NCI-H446 treated with DMSO at 0.1 percent for 48 hours (cell line): Measurements from ENCODE around the gene NEDD4L.
"Not testable (repeated sequence)": the region's sequence is repeated elsewhere in the genome, so short reads cannot be mapped to it uniquely, and the experiment has no call there.

Source experiments
- DNase-seq: peaks from one replicate; lab custom pipeline; 2025; lab: John Stamatoyannopoulos, UW

The NEDD4L gene

GRCh38 chr18:58026857-58027256 lies 17.2 kb upstream of the NEDD4L start:
- DNase-seq, result no peak

DNA sequence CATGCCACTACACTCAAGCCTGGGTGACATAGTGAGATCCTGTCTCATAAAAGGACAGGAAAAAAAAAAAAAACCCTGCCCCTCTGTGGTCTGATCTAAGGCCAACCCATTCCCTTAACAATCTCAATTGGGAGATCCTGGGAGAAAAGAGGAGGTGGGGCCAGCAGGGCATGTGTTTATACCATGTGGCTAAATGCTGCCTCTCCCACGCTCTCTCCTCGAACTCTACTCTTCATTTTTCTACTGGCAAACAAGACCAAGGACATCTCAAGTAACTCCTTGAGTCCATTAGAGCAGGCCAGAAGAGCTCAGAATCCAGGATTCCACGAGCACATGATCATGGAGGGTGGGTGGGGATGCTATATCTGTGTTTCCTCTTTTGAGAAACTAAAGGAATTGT lies 16.7 kb upstream of the NEDD4L start:
- no peak for DNase-seq

DNA sequence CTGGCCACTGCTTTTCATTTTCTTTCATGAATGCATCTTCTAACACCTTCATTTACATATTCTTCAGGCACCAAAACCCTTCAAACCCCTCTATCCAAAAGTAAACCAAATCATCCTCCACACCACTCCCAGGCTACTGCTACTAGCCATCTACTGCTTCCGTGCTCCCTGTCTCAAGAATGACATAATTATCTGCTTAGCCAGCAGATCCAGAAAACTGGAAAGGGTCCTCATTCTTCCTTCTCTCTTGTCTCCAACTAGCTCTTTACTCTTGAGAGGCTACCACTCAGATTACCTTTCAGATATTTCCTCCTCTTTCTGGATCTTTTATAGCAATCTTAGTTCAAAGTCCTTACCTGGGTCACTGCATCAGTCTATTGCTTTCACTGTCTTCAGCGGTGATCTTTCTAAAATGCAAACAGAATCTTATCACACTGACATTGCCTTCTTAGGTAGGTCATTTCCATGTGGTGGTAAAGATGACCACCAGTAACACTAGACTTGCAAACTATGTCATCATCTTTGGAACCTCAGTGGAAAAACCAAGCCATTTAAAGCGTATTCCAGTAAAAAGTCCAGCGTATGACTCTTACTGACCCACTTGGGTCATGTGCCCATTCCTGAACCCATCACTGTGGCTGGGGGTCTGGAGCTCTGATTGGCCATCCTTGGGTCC lies 15.8 kb upstream of the NEDD4L start:
- DNase-seq, result no peak

- DNase-seq, result no peak
These were observed 11.8 kb upstream of the NEDD4L start for GRCh38 chr18:58032233-58032632.

GRCh38 chr18:58033216-58033615 lies 10.8 kb upstream of the NEDD4L start:
- no peak for DNase-seq

GRCh38 chr18:58034370-58034769 lies 9.7 kb upstream of the NEDD4L start:
- DNase-seq, result no peak

DNA sequence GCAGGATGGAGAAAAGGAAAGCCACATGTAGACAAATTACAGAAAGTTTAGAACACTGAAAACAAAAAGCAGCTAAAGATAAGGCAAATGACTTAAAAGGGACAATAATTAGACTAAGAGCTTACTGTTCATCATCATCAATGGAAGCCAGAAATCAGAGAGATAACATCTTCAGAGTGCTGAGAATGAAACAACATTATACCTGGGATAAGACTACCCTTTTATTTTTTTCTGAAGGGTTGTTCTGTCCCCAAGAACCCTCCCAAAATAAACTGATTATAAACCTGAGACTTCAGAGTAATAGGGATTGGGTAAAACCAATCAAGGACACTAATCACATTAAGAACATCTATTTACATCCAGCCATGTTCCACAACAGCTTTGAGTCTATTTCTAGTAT lies 6.9 kb upstream of the NEDD4L start:
- DNase-seq, result no peak

GRCh38 chr18:58038063-58038462 lies 6.0 kb upstream of the NEDD4L start:
- no peak for DNase-seq

GRCh38 chr18:58041633-58042032 lies 2.4 kb upstream of the NEDD4L start:
- no peak for DNase-seq

- no peak for DNase-seq
These were observed 1.1 kb upstream of the NEDD4L start for GRCh38 chr18:58042826-58043490.

DNA sequence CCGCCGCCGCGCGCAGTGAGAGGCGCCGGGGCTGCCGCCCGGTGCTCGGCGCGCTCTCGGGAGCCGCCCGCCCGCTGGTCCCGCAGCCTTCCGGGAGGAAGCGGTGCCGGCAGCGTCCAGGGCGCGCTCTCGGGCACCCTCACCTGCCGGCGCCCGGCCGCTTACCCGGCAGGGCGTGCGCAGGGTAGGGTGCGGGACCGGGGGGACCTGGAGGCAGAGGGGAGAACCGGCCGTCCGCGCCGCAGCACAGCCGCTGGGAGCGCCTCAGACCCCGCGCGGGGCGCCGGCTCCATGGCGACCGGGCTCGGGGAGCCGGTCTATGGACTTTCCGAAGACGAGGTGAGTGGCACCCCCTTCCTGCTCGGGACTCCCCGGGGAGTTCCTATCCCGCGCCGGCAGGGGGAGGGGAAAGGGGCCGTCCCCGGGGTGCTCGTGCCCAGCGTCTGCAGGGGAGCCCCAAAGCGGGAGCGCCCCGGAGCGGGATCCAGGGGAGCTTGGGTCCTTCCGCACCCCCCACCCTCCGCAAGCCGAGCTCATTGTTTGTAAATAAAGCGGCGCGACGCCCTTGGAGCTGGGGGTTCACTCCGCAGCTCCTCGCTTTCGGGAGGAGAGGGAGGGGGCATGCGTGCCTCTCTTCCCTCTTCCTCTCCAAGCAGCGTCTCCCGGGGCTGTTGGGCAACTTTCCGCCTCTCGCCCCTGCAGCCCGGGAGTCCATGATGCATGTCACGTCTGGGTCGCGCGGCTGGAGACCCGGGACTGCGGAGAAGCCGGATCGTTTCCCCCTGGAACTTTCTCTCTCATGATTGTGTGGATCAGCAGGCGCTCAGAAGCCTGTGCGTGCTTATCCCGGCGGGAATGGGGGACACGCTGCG lies 580 bp downstream of the NEDD4L start:
- DNase-seq, result no peak

GRCh38 chr18:58045242-58046092 lies 1.4 kb downstream of the NEDD4L start:
- no peak for DNase-seq

DNA sequence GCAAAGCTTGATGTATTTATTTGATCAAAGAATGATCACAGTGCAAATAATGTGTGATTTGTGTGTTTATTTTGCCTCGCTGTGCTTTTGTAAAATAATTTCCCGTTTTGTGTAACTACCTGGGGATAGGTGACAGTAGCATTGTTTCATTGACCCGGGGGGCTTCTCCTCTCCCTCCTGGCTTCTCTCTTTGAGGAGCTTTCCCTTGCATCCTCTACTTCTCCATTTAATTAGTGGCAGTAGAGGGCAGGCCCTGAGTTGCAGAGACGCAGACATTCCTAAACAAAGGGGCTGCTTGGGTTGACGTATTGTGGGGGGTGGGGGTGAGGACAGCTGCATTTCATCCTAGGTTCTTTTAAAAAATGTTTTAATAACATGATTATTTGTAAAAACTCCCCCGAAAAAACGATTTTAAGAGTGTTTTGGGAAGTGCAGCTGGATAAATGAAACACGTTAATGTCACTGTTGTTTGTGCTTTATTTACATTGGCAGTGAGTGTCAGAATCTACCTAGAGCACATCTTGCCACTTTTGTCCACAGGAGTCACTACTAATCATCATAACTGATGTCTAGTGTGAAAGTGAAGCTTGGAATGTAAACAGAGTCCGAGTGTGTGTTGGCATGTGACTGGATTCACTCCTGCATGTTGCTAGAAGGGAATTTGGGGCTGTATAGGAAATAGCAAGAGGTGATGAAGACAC lies 2.2 kb downstream of the NEDD4L start:
- DNase-seq, result no peak

GRCh38 chr18:58046794-58047555 lies 2.9 kb downstream of the NEDD4L start:
- DNase-seq, result no peak

- DNase-seq, result no peak
These were observed 3.5 kb downstream of the NEDD4L start for GRCh38 chr18:58047556-58047882.

DNA sequence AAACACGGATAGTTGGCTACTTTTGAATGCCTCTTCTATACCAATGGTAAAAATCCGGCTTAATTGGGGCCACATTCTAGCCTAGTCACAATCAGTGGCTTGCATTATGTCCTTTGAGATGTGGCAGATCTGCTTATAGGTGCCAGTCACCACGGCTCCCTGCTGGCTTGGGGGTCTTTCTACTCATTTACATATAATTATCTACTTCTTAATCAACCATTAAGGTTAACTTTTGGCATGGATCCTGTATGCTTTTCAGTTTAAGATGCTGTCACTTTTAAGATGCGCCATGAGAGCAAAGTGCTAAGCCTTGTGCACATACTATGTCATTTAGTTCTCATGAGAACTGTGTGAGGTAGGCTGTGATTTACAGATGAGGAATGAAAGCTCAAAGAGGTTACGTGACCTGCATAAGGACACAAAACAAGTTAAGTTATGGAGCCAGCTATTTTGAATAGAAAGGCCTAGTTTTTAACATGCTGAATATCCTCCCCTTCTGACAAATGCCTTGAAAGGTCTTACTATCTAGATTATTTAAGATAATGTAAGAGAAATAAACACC lies 4.1 kb downstream of the NEDD4L start:
- no peak for DNase-seq

- DNase-seq, result no peak
These were observed 5.1 kb downstream of the NEDD4L start for GRCh38 chr18:58049000-58049688.

DNA sequence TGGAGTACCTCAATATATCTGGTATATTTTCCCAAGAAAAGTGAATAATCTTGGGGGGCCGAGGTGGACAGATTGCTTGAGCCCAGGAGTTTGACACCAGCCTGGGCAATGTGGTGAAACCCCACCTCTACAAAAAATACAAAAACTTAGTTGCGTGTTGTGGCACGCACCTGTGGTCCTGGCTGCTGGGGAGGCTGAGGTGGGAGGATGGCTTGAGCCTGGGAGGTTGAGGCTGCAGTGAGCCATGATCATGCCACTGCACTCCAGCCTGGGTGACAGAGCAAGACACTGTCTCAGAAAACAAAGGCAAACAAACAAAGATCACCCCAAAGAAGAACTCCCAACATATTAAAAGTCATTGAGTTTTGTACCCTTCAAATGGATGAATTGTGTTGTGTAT lies 6.9 kb downstream of the NEDD4L start:
- not testable (repeated sequence) for DNase-seq

- DNase-seq, result no peak
These were observed 7.9 kb downstream of the NEDD4L start for GRCh38 chr18:58051765-58052460.
